Activated naive CD8-positive, alpha-beta T cell (primary cell): ENCODE data around the gene CD79A.

Source experiments
- H3K27ac Mint-ChIP-seq: one replicate; pipeline ENCODE4 v1.8.0; 2021; ENCODE audit warnings: mixed read lengths
- H3K27me3 Mint-ChIP-seq: one replicate; pipeline ENCODE4 v1.8.0; 2021; ENCODE audit warnings: mixed read lengths
- H3K36me3 Mint-ChIP-seq: one replicate; pipeline ENCODE4 v1.8.0; 2021; ENCODE audit warnings: mixed read lengths
- H3K4me1 Mint-ChIP-seq: one replicate; pipeline ENCODE4 v1.8.0; 2021; ENCODE audit warnings: low read depth, mixed read lengths
- H3K4me3 Mint-ChIP-seq: one replicate; pipeline ENCODE4 v1.8.0; 2021; ENCODE audit warnings: mild to moderate bottlenecking, mixed read lengths
- H3K9me3 Mint-ChIP-seq: one replicate; pipeline ENCODE4 v1.8.0; 2021; ENCODE audit warnings: low read depth, mixed read lengths

Gene CD79A

GRCh38 chr19:41876847-41877832 is at the start of gene CD79A:
TSS of gene CD79A (plus strand) at chr19:41877279. CDS start at chr19:41877305, 26 bp downstream.
- no peaks in the 10 kb centered on the region for H3K36me3 Mint-ChIP-seq
- H3K4me3 Mint-ChIP-seq: peak within 1 kb of the TSS; percentile 66
- H3K27me3 Mint-ChIP-seq: no peaks in the 10 kb centered on the region
- H3K4me1 Mint-ChIP-seq: peaks cover 83% of the 10 kb centered on the region
- peak within 1 kb of the TSS; percentile 83 for H3K27ac Mint-ChIP-seq
- H3K9me3 Mint-ChIP-seq: no peaks in the 10 kb centered on the region

DNA sequence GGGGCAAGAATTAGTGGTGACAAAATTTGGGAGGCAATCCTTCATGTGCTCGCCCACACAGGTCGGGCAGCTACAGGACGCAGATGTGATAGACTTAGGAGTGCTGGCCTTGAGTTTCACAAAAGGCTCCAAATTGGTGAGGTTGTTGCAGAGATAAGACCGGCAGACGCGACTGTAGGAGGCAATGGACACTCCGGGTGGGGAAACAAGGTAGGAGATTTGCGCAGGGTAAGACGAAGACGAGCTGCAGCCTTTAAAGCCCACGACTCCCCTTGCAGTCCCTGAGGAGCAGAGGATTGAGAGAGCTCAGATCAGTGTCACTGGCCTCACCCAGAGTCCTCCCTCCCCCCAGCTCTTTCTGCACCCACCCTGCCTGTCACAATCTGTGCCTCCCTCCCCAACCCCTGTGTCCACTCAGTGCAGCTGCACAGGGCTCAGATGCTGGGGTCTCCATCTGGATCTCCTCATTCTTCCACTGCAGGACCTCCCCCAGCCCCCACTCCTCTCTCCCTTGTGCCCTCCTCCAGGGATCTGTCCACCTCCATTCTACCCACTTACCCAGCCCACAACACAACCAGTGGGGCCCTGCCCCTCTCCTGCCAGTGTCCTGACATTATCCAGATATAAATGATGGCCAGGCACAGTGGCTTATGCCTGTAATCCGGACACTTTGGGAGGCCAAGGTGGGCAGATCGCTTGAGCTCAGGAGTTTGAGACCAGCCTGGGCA is 38.9 kb upstream of the CD79A start:
- Mint-ChIP-seq H3K36me3 (no peaks in the 10 kb centered on the region), H3K9me3 (no peaks in the 10 kb centered on the region), H3K27ac (no peak overlapping the region), H3K4me1 (peaks cover 1% of the 10 kb centered on the region), H3K4me3 (no peak overlapping the region), H3K27me3 (peaks cover 8% of the 10 kb centered on the region)

DNA sequence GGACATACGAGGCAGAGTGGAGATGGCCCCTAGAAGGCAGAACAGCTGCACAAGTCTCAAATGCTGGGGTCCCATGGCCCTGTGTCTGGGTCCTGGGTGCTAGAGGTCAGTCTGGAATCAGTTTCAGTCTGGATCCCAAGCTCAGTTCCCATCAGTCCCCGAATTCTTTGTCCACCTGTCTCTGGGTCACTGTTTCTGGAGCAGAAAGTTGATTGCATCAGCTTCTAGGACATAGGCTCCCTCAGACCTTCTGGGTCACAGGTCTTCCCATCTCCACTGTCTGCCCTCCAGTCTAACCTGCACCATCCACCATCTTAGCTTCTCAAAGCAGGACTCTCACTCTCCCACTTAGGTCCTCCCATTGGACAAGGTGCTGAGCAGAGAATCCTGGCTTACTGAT is 37.9 kb upstream of the CD79A start:
- Mint-ChIP-seq H3K27me3 (peaks cover 8% of the 10 kb centered on the region), H3K4me3 (no peak overlapping the region), H3K27ac (no peak overlapping the region), H3K4me1 (peaks cover 1% of the 10 kb centered on the region), H3K36me3 (no peaks in the 10 kb centered on the region), H3K9me3 (no peaks in the 10 kb centered on the region)

- Mint-ChIP-seq H3K36me3 (no peaks in the 10 kb centered on the region), H3K4me1 (no peaks in the 10 kb centered on the region), H3K9me3 (no peaks in the 10 kb centered on the region), H3K4me3 (no peak overlapping the region), H3K27me3 (no peaks in the 10 kb centered on the region), H3K27ac (no peak overlapping the region)
Measured at GRCh38 chr19:41843371-41843770, 33.7 kb upstream of the CD79A start.

- no peak within 1 kb of the TSS for H3K4me3 Mint-ChIP-seq
- H3K36me3 Mint-ChIP-seq: no peaks in the 10 kb centered on the region
- H3K4me1 Mint-ChIP-seq: no peaks in the 10 kb centered on the region
- no peaks in the 10 kb centered on the region for H3K27me3 Mint-ChIP-seq
- H3K27ac Mint-ChIP-seq: no peak within 1 kb of the TSS
- no peaks in the 10 kb centered on the region for H3K9me3 Mint-ChIP-seq
Measured at GRCh38 chr19:41844601-41845000, 32.5 kb upstream of the CD79A start, which contains the start of gene LYPD4. TSS of gene LYPD4 (minus strand) at chr19:41844683. CDS start at chr19:41839285, 5,398 bp downstream.

GRCh38 chr19:41845001-41845050 is 32.3 kb upstream of the CD79A start, which contains the start of gene DMRTC2:
TSS of gene DMRTC2 (plus strand) at chr19:41845042. CDS start at chr19:41847429, 2,387 bp downstream.
- H3K27me3 Mint-ChIP-seq: no peaks in the 10 kb centered on the region
- H3K4me1 Mint-ChIP-seq: no peaks in the 10 kb centered on the region
- no peak within 1 kb of the TSS for H3K27ac Mint-ChIP-seq
- no peaks in the 10 kb centered on the region for H3K36me3 Mint-ChIP-seq
- no peak within 1 kb of the TSS for H3K4me3 Mint-ChIP-seq
- no peaks in the 10 kb centered on the region for H3K9me3 Mint-ChIP-seq

GRCh38 chr19:41845051-41845590 is 32.0 kb upstream of the CD79A start:
- Mint-ChIP-seq H3K4me1 (no peaks in the 10 kb centered on the region), H3K27ac (no peak overlapping the region), H3K27me3 (no peaks in the 10 kb centered on the region), H3K9me3 (no peaks in the 10 kb centered on the region), H3K4me3 (no peak overlapping the region), H3K36me3 (no peaks in the 10 kb centered on the region)

DNA sequence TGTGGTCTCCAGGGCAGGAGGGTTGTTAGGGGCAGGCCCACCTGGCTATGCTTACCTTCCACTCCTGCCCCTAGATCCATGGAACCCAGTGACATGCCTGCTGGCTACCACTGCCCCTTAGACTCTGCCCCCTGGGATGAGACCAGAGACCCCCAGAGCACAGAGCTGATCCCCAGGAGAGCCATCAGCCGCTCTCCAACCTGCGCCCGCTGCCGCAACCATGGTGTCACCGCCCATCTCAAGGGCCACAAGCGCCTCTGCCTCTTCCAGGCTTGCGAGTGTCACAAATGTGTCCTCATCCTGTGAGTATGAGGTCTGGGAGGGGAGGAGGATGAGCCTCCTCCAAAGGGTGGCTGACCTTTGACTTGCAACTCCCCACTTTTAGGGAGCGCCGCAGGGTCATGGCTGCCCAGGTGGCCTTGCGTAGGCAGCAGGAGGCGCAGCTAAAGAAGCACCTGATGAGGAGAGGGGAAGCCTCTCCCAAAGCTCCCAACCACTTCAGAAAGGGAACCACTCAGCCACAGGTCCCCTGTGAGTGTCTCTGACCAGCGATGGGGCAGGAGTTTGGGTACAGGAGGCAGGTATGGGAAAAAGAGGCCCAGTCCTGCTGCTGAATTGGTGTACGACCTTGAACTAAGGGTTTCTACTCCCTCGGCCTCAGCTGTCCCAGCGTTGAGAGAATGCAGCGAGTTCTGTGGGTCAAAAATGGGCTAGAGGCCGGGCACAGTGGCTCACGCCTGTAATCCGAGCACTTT is 29.6 kb upstream of the CD79A start:
- no peaks in the 10 kb centered on the region for H3K4me1 Mint-ChIP-seq
- H3K36me3 Mint-ChIP-seq: no peaks in the 10 kb centered on the region
- H3K27ac Mint-ChIP-seq: no peak overlapping the region
- H3K4me3 Mint-ChIP-seq: no peak overlapping the region
- no peaks in the 10 kb centered on the region for H3K9me3 Mint-ChIP-seq
- H3K27me3 Mint-ChIP-seq: no peaks in the 10 kb centered on the region

DNA sequence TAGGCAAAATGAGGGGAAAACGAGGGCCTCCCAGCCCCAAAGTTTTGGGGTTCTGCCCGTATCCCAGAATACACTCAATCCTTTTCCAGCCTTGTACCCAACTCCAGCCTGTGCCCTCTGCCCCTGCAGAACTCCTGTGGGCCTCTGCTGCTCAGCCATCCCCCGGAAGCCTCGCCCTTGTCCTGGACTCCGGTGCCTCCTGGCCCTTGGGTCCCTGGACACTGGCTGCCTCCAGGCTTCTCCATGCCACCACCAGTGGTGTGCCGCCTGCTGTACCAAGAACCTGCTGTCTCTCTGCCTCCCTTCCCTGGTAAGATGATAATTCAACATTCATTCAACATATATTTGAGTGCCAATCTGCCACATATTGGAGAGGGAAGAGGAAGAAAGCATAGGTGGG is 28.4 kb upstream of the CD79A start:
- Mint-ChIP-seq H3K4me1 (no peaks in the 10 kb centered on the region), H3K4me3 (no peak overlapping the region), H3K9me3 (no peaks in the 10 kb centered on the region), H3K36me3 (no peaks in the 10 kb centered on the region), H3K27me3 (no peaks in the 10 kb centered on the region), H3K27ac (no peak overlapping the region)

DNA sequence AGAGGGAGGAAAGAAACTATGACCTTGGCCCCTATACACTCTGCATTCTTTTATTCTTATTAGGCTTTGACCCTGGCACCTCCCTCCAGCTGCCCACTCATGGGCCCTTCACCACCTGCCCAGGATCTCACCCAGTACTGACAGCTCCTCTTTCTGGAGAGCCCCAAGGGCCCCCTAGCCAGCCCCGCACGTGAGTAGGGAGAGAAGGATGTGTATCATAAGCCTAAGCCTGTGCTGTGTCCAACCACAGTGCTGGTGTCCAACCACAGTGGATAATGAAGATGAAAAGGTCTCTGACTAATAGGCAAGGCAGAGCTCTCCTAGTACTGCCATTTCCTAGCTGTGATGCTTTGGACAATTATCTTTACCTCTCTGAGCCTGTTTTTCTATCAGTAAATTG is 28.0 kb upstream of the CD79A start:
- no peaks in the 10 kb centered on the region for H3K9me3 Mint-ChIP-seq
- H3K27me3 Mint-ChIP-seq: no peaks in the 10 kb centered on the region
- H3K36me3 Mint-ChIP-seq: no peaks in the 10 kb centered on the region
- H3K4me1 Mint-ChIP-seq: no peaks in the 10 kb centered on the region
- H3K4me3 Mint-ChIP-seq: no peak overlapping the region
- no peak overlapping the region for H3K27ac Mint-ChIP-seq

DNA sequence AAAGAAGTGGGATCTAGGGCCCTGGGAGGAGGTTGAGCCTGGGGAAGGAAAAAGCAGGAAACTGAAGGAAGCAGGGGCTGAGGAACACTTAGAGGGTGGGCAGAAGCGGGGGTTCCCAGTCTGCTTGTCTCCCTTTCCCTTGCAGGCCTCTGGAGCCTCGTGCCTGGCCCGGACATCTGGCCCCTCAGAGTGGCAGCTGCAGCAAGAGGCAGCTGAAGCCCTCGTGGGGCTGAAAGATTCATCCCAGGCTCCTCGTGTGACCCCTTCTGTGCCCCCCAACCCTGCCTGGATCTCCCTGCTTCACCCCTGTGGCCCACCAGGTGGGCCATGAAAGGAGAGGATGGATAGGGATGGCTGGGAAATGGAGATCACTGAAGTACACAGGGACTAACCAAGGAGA is 26.7 kb upstream of the CD79A start:
- no peaks in the 10 kb centered on the region for H3K27me3 Mint-ChIP-seq
- no peaks in the 10 kb centered on the region for H3K9me3 Mint-ChIP-seq
- H3K36me3 Mint-ChIP-seq: no peaks in the 10 kb centered on the region

DNA sequence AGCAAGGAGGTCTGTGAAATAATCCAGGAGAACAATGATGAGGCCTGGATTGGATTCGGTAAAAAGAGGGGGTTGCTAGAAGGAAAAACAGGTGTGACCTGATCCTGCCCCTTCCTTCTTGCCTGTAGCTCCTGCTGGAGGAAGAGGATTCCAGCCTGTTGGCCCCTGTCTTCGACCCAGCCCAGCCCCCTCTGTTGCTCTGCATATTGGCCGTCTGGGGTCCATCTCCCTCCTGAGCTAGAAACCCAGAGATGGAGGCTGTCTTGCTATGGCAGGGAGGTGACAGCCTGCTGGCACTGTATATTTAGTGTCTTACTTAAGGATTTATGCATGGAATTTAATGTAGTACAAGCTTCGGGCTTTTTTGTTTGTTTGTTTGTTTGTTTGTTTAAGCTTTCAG is 25.6 kb upstream of the CD79A start:
- no peak overlapping the region for H3K27ac Mint-ChIP-seq

More for the DNA sequence above, 26.7 kb upstream of the CD79A start:
- Mint-ChIP-seq H3K4me3 (no peak overlapping the region), H3K4me1 (no peaks in the 10 kb centered on the region), H3K27ac (no peak overlapping the region)

GRCh38 chr19:41853344-41853743 is 23.7 kb upstream of the CD79A start:
- Mint-ChIP-seq H3K36me3 (no peaks in the 10 kb centered on the region), H3K9me3 (no peaks in the 10 kb centered on the region), H3K27ac (no peak overlapping the region), H3K4me1 (no peaks in the 10 kb centered on the region), H3K4me3 (no peak overlapping the region), H3K27me3 (no peaks in the 10 kb centered on the region)

More for the DNA sequence above, 25.6 kb upstream of the CD79A start:
- Mint-ChIP-seq H3K36me3 (no peaks in the 10 kb centered on the region), H3K4me1 (no peaks in the 10 kb centered on the region), H3K27me3 (no peaks in the 10 kb centered on the region), H3K9me3 (no peaks in the 10 kb centered on the region), H3K4me3 (no peak overlapping the region)

- H3K27me3 Mint-ChIP-seq: no peaks in the 10 kb centered on the region
- no peak overlapping the region for H3K4me3 Mint-ChIP-seq
- H3K4me1 Mint-ChIP-seq: no peaks in the 10 kb centered on the region
- H3K36me3 Mint-ChIP-seq: no peaks in the 10 kb centered on the region
- H3K9me3 Mint-ChIP-seq: no peaks in the 10 kb centered on the region
- H3K27ac Mint-ChIP-seq: no peak overlapping the region
Measured at GRCh38 chr19:41853768-41854167, 23.3 kb upstream of the CD79A start.

DNA sequence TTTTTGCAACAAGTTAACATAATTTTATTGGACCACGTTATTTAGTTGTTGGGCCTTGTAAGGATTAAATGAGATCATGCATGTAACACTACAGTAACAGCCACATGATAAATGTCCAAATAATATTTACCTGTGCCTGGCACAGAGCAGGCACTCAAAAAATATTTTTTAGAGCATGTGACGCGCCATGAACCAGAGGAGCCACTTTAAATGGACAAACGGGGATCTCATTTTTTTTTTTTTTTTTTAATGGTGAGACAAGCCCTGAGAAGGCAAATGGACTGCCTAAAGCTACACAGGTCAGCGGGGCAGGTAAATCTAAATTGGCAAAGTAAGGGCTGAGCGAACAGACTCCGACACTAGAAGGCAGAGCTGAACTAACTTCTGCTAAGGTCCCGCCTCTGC is 17.9 kb upstream of the CD79A start:
- no peaks in the 10 kb centered on the region for H3K9me3 Mint-ChIP-seq
- H3K4me3 Mint-ChIP-seq: peak overlapping the region; percentile 95
- H3K4me1 Mint-ChIP-seq: peaks cover 33% of the 10 kb centered on the region
- H3K27me3 Mint-ChIP-seq: no peaks in the 10 kb centered on the region
- peaks cover 23% of the 10 kb centered on the region for H3K36me3 Mint-ChIP-seq
- peak overlapping the region; percentile 100 for H3K27ac Mint-ChIP-seq
